ENCODE measurements around the gene TNIP1.

GRCh38 chr5:151018846-151019245, 62.0 kb downstream of the TNIP1 start:
- no peak for TF ChIP-seq POLR2AphosphoS5 (IDR thresholded peaks at IDR 0.05; ENCODE audit: low read depth, low read length)
- no peak for TF ChIP-seq POLR2A (IDR thresholded peaks at IDR 0.05; ENCODE audit: low read depth, low read length)
- no peak for TF ChIP-seq TAF1 (IDR thresholded peaks at IDR 0.05; ENCODE audit: low read depth, low read length)
- TF ChIP-seq PAX5 (IDR thresholded peaks at IDR 0.05; ENCODE audit: insufficient read depth, low read length, severe bottlenecking) = no peak
- TF ChIP-seq SPI1 (IDR thresholded peaks at IDR 0.05; ENCODE audit: low read depth, low read length) = no peak
- TF ChIP-seq POU2F2 (IDR thresholded peaks at IDR 0.05; ENCODE audit: low read depth, low read length) = no peak

Measured in GM12891 (cell line).